Uterus (tissue), 4 donors: ENCODE measurements around the gene HDAC1. TPM values are rescaled to one million over a fixed set of nuclear protein-coding genes. Genes with fewer than 3 reads are reported as not detected.
"Not testable (repeated sequence)": the region's sequence is repeated elsewhere in the genome, so short reads cannot be mapped to it uniquely, and the experiment has no call there.

Source experiments
- DNase-seq, 2 donors: peaks; one replicate each; pipeline ENCODE4 v3.0.0-alpha.2; 2019 to 2020
- H3K27ac ChIP-seq, 2 donors: fragments of 200-600 bp; sonication (generic); 1 replicate in 1 of 2; 2 replicates in 1 of 2; pipeline ENCODE4 v1.5.1; 2016 to 2018
- H3K27me3 ChIP-seq, 2 donors: fragments of 200-600 bp; sonication (generic); one replicate each; pipeline ENCODE4 v1.5.1; 2018 to 2019; ENCODE audit warnings: control low read depth in 1 of 2
- H3K36me3 ChIP-seq, 2 donors: fragments of 200-600 bp; sonication (generic); one replicate each; pipeline ENCODE4 v1.5.1; 2019; ENCODE audit warnings: control low read depth in 1 of 2
- H3K4me1 ChIP-seq, 2 donors: fragments of 200-600 bp; sonication (generic); one replicate each; pipeline ENCODE4 v1.5.1; 2018 to 2019; ENCODE audit warnings: control low read depth in 1 of 2
- H3K4me3 ChIP-seq, 2 donors: fragments of 200-600 bp; sonication (generic); 1 replicate in 1 of 2; 2 replicates in 1 of 2; pipeline ENCODE4 v1.5.1; 2018 to 2019; ENCODE audit warnings: mild to moderate bottlenecking in 1 of 2
- H3K9me3 ChIP-seq, 2 donors: fragments of 200-600 bp; sonication (generic); one replicate each; pipeline ENCODE4 v1.5.1; 2019; ENCODE audit warnings: control low read depth in 1 of 2
- CTCF ChIP-seq, 4 experiments: fragments of 200-600 bp in 2 of 4; fragments of 450-650 bp in 2 of 4; sonication (generic) in 2 of 4; IDR thresholded peaks; one replicate each; pipeline ENCODE4 v1.5.1; 2016 to 2019; ENCODE audit warnings: antibody characterized with exemption in 4 of 4, mild to moderate bottlenecking in 2 of 4, moderate library complexity in 1 of 4
- POLR2A ChIP-seq, 2 donors: fragments of 450-650 bp; IDR thresholded peaks; one replicate each; pipeline ENCODE4 v1.6.1; 2016; ENCODE audit warnings: antibody characterized with exemption in 2 of 2, mild to moderate bottlenecking in 1 of 2, moderate library complexity in 1 of 2
- intact Hi-C: fragments of 100-400 bp; cut with DNase I; formaldehyde crosslinking; loops from one replicate; pipeline ENCODE4 v1.15.1; 2023; ENCODE audit warnings: low total_unique reads
- total RNA-seq, 4 donors: library from RNA; depleted of rRNA in 3 of 4; stranded (reverse); fragments of >200 nt in 3 of 4; gene quantifications; one replicate each; pipeline versions ENCODE4 v1.1.0 to v1.2.4, GENCODE V29; 2014 to 2023
- donor health status: DM: yes; HTN: yes; CAD: no.

Gene HDAC1
- total RNA-seq, 4 donors from 2014 or later, result 27.4 to 161 (median 91.2) TPM

- intact Hi-C loops, result no loop called here
- TF ChIP-seq CTCF (IDR thresholded peaks at IDR 0.05), result no peak
- TF ChIP-seq POLR2A (IDR thresholded peaks at IDR 0.05), result no peak
Observed at GRCh38 chr1:32256473-32257226, 35.2 kb upstream of the HDAC1 start.

GRCh38 chr1:32257227-32257508, 34.7 kb upstream of the HDAC1 start:
- Histone ChIP-seq H3K36me3 (no peaks in the 10 kb centered on the region), H3K4me1 (no peaks in the 10 kb centered on the region), H3K27me3 (no peaks in the 10 kb centered on the region), H3K4me3 (no peak overlapping the region), H3K27ac (no peak overlapping the region), H3K9me3 (no peaks in the 10 kb centered on the region)
- intact Hi-C loops, result no loop called here
- no peak for TF ChIP-seq CTCF (IDR thresholded peaks at IDR 0.05)
- TF ChIP-seq POLR2A (IDR thresholded peaks at IDR 0.05), result no peak
- no peak for DNase-seq

More at GRCh38 chr1:32256473-32257226, 35.2 kb upstream of the HDAC1 start:
- H3K36me3 ChIP-seq, result no peaks in the 10 kb centered on the region
- no peaks in the 10 kb centered on the region for H3K9me3 ChIP-seq
- H3K4me3 ChIP-seq, result no peak overlapping the region
- no peak overlapping the region for H3K27ac ChIP-seq
- no peak for DNase-seq
- no peaks in the 10 kb centered on the region for H3K4me1 ChIP-seq
- no peaks in the 10 kb centered on the region for H3K27me3 ChIP-seq

GRCh38 chr1:32263236-32263593, 28.7 kb upstream of the HDAC1 start:
- H3K4me3 ChIP-seq, H3K9me3 ChIP-seq, H3K4me1 ChIP-seq, H3K36me3 ChIP-seq, H3K27ac ChIP-seq, DNase-seq, H3K27me3 ChIP-seq, intact Hi-C loops: not testable (repeated sequence)

- intact Hi-C loops, result no loop called here
- Histone ChIP-seq H3K9me3 (no peaks in the 10 kb centered on the region), H3K4me3 (no peak overlapping the region), H3K27me3 (no peaks in the 10 kb centered on the region), H3K36me3 (no peaks in the 10 kb centered on the region), H3K4me1 (no peaks in the 10 kb centered on the region), H3K27ac (no peak overlapping the region)
- TF ChIP-seq CTCF (IDR thresholded peaks at IDR 0.05) (no peak), POLR2A (IDR thresholded peaks at IDR 0.05) (no peak)
- DNase-seq, result no peak
Observed at GRCh38 chr1:32263744-32264143, 28.1 kb upstream of the HDAC1 start.

- no peaks in the 10 kb centered on the region for H3K36me3 ChIP-seq
- DNase-seq, result no peak
- intact Hi-C loops, result no loop called here
- no peaks in the 10 kb centered on the region for H3K9me3 ChIP-seq
- no peak overlapping the region for H3K4me3 ChIP-seq
- H3K27ac ChIP-seq, result no peak overlapping the region
- H3K4me1 ChIP-seq, result no peaks in the 10 kb centered on the region
- H3K27me3 ChIP-seq, result no peaks in the 10 kb centered on the region
- TF ChIP-seq POLR2A (IDR thresholded peaks at IDR 0.05) (no peak), CTCF (IDR thresholded peaks at IDR 0.05) (no peak)
Observed at GRCh38 chr1:32265846-32266245, 26.0 kb upstream of the HDAC1 start.
